Mesenteric fat pad (tissue), 1 donor: ENCODE measurements around the gene PLEKHH2. TPM values are rescaled to one million over a fixed set of nuclear protein-coding genes. Genes with fewer than 3 reads are reported as not detected.

Experiments
- DNase-seq: peaks from one replicate; pipeline ENCODE4 v3.0.0-alpha.2; 2020; ENCODE audit warnings: low spot score
- total RNA-seq: library from RNA; stranded (reverse); fragmentation: NEBNext Ultra II Directional; extraction: Animal tissue kit (Norgen Biotek cat#: 25700); gene quantifications from one replicate; pipeline ENCODE4 v1.2.1, GENCODE V29; 2021
- donor health status: DM: yes; HTN: yes; CAD: no.

PLEKHH2 gene
- total RNA-seq, 1 donor from 2014 or later = 11.4 TPM

- no peak for DNase-seq
These were observed 121.7 kb downstream of the PLEKHH2 start for GRCh38 chr2:43758739-43759138.

- DNase-seq = no peak
These were observed 122.1 kb downstream of the PLEKHH2 start for GRCh38 chr2:43759195-43759594.

GRCh38 chr2:43762286-43762685 lies 125.2 kb downstream of the PLEKHH2 start:
- no peak for DNase-seq

GRCh38 chr2:43763091-43763490 lies 126.0 kb downstream of the PLEKHH2 start:
- DNase-seq = no peak

- DNase-seq = no peak
These were observed 127.1 kb downstream of the PLEKHH2 start for GRCh38 chr2:43764086-43764705.

- DNase-seq = no peak
These were observed 128.9 kb downstream of the PLEKHH2 start for GRCh38 chr2:43766006-43766405.

- DNase-seq = no peak
These were observed 137.0 kb downstream of the PLEKHH2 start, which contains the start of gene DYNC2LI1 for GRCh38 chr2:43773876-43774613. DYNC2LI1 (plus strand) TSS chr2:43774039; CDS start chr2:43774139, 100 bp downstream.

- DNase-seq = no peak
These were observed 137.6 kb downstream of the PLEKHH2 start for GRCh38 chr2:43774617-43775016.

- no peak for DNase-seq
These were observed 139.3 kb downstream of the PLEKHH2 start for GRCh38 chr2:43776324-43776723.

GRCh38 chr2:43777306-43777926 lies 140.4 kb downstream of the PLEKHH2 start:
- DNase-seq = no peak

GRCh38 chr2:43778233-43778632 lies 141.2 kb downstream of the PLEKHH2 start:
- DNase-seq = no peak

- no peak for DNase-seq
These were observed 150.8 kb downstream of the PLEKHH2 start for GRCh38 chr2:43787895-43788294.

- no peak for DNase-seq
These were observed 151.6 kb downstream of the PLEKHH2 start for GRCh38 chr2:43788646-43789045.

GRCh38 chr2:43790147-43790546 lies 153.1 kb downstream of the PLEKHH2 start:
- DNase-seq = no peak

GRCh38 chr2:43791035-43791765 lies 154.1 kb downstream of the PLEKHH2 start:
- no peak for DNase-seq

- DNase-seq = no peak
These were observed 155.6 kb downstream of the PLEKHH2 start for GRCh38 chr2:43792653-43793052.

- no peak for DNase-seq
These were observed 157.9 kb downstream of the PLEKHH2 start for GRCh38 chr2:43794956-43795355.

- no peak for DNase-seq
These were observed 159.1 kb downstream of the PLEKHH2 start for GRCh38 chr2:43796206-43796605.

- DNase-seq = no peak
These were observed 161.2 kb downstream of the PLEKHH2 start for GRCh38 chr2:43798300-43798699.

GRCh38 chr2:43800894-43801293 lies 163.8 kb downstream of the PLEKHH2 start:
- DNase-seq = no peak

GRCh38 chr2:43802135-43802534 lies 165.1 kb downstream of the PLEKHH2 start:
- no peak for DNase-seq

- no peak for DNase-seq
These were observed 166.1 kb downstream of the PLEKHH2 start for GRCh38 chr2:43803113-43803512.
